CD4-positive, alpha-beta T cell treated with Interleukin-15 for 4 hours (primary cell): ENCODE results near the gene EBPL.
"Not testable (repeated sequence)": the region's sequence is repeated elsewhere in the genome, so short reads cannot be mapped to it uniquely, and the experiment has no call there.

Source experiments
- DNase-seq: peaks from one replicate; pipeline ENCODE4 v3.0.0-alpha.2; 2020; ENCODE audit warnings: low spot score

EBPL gene

DNA sequence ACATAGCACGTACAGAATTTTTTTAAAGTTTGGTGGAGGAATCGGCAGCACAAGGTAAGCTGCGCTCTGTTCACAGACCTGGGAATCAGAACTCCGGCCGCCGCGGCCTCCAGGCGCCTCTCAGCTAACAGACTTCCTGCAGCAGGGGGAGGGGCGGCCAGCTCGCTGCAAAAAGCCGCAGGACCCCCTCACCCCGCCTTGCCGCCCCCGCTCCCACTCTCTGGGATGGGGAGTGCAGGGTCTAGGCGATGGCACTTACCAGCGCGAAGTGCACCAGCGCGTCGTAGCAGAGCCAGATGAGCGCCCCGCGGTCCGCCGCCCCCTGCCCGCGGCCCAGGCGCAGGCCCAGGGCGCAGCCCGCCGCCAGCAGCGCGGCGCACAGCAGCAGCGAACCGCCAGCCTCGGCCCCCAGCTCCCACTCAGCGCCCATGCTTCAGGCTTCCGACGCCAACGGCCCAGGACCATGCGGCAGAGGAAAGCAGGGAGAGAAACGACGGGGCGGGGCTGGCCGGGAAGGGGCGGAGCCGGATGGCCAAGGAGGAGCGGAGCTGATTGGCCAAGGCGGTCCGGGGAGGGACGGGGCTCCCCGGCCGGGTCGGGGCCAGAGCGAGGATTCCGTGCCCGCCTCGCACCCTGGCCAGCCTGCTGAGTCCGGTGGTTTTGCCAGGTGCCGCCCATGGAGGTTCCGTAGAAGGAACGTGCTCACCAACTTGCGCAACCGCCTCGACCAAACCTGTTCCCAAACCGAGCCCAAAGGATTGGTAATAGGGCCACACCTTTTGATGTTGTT, at the start of gene EBPL:
TSS of gene EBPL (minus strand) at position 492 of the 790 bp plus-strand sequence. CDS start at position 430, 62 bp downstream.
- peak; percentile 81 for DNase-seq

- DNase-seq: no peak
Observed at GRCh38 chr13:49740870-49741269, 49.6 kb upstream of the EBPL start.

- no peak for DNase-seq
Observed at GRCh38 chr13:49739498-49740187, 48.4 kb upstream of the EBPL start.

- DNase-seq: no peak
Observed at GRCh38 chr13:49733181-49733951, 42.1 kb upstream of the EBPL start.

- no peak for DNase-seq
Observed at GRCh38 chr13:49731766-49732165, 40.5 kb upstream of the EBPL start.

GRCh38 chr13:49716615-49717014, 25.3 kb upstream of the EBPL start:
- no peak for DNase-seq

DNA sequence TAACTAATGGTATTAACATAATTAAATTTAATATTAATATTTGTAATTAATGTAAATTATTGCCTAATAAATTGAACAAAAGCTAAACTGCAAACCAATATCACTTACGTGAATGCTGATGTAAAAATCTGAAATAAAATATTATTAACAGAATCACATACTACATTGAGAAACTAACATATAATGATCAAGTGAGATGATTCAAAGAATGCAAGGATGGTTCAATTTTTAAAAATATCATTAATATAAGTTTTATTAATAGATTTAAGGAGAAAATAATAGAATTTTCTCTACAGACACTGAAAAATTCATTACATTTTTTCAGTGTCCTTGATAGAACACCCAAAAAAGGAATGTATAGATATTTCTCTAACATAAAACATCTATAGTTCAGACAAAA, 23.5 kb upstream of the EBPL start:
- DNase-seq: no peak

DNA sequence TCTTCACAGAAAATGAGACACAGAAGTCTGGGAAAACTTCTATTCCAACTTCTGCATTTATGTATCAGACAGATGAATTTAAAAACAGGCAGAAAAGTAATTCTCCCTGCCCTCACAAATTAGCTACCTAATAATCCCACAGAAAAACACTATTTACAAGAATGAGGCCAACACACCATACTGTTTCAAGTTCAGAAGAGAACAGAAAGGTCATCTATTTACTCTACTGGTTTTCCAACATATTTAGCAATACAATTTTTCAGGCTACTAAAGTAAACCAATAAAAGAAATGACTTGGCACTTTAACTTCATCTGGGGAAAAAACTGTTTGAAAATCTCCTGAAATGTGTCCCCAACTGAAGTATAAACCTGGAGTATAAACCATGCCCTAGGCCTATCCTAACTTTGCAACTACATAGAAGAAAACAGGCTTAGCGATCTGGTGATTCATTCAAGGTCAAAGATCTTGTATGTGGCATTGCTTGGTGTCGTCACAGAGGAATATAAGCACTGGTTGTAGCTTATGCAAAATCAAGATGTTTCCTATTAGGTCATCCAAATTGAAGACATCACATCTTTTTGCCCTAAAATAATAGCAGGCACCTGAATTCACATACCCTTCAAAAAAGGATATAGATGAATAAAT, 20.1 kb upstream of the EBPL start:
- no peak for DNase-seq

DNA sequence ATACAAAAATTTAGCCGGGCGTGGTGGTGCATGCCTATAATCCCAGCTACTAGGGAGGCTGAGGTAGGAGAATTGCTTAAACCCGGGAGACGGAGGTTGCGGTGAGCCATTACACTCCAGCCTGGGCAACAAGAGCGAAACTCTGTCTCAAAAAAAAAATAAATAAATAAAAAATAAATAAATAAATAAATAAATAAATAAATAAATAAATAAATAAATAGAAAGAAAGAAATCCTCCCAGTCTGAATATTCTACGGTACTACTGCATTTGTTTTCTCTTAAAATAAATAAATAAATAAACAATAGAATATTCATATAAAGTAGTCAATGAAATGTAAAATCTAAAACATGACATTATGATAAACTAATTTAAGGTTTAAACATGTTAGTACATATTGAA, 13.0 kb upstream of the EBPL start:
- DNase-seq: not testable (repeated sequence)

DNA sequence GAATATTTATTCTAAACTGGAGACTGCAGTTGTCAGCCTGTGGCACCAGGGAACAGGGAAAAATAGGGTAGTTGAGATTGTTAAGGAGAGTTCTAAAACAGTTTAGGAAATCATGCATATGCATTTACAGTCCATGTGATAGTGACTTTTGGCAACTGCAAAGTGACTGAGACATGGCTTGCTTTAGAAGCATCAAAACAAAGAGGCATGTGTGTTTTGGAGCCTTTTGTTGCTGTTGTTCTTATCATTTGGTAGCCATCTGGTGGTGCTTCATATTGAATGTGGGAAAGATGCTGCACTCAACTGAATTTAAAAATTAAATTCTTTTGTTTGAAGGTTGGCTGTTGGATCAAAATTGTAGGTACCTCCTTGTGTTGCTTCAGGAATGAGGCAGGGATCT, 10.2 kb upstream of the EBPL start:
- no peak for DNase-seq

- no peak for DNase-seq
Observed at GRCh38 chr13:49697468-49697867, 6.2 kb upstream of the EBPL start.

GRCh38 chr13:49694446-49694845, 3.2 kb upstream of the EBPL start:
- no peak for DNase-seq

DNA sequence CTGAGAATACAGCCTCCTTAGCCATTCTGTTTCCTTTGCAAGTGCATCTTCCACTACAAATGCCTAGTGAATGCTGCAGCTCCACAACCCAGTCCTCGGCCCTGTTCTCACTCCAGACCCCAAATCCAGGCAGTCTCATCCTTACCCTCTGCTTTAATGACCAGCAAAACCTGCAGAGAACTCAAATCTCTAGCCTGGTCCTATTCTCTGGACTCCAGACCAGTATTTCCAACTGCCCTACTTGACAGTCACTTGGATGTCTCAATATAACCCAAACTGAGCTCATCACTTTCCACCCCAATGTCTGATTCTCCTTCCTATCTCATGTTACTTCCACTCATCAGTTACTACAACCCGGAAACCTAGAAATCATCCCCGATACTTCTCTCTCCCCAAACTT, 2.6 kb upstream of the EBPL start:
- DNase-seq: no peak

DNA sequence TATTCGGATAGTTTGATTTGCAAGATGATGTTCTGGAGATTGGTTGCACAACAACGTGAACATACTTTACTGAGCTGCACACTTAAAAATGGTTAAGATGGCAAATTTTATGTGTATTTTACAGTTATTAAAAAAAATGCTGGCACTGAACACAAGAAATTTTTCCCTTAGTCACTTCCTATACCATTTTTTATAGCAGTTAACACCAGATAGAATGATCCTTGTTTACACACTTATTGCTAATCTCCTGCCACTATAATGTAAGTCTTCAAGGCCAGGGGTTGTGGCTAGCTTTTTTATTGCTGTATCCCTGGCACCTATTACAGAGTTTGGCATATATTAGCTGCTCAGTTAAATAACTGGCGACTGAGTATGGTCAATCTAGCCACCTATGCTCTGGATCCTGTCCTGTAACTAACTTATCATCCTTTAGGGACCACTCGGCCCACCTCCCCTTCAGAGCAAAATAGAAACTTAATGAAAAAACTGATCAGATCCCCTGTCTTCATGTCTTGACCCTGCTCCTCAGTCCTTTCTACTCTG, 2.0 kb upstream of the EBPL start:
- DNase-seq: no peak

GRCh38 chr13:49690133-49690994, 922 bp downstream of the EBPL start:
- no peak for DNase-seq

DNA sequence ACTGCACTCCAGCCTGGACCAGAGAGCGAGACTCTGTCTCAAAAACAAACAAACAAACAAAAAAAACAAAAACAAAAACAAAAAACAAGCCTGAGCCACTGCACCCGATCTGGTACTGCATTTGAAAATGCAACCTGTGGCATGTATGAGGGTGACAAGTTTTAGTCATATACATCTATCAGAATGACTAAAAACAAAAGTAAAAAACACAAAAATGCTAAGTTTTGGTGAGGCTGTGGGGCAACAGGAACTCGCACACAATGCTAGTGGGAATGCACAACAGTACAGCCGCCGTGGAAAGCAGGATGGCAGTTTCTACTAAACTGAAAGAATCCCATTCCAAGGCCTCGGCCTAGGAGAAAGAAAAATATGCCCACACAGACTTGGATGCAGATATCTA, 7.8 kb downstream of the EBPL start:
- no peak for DNase-seq

- DNase-seq: no peak
Observed at GRCh38 chr13:49681842-49682435, 9.3 kb downstream of the EBPL start.

GRCh38 chr13:49679246-49679645, 12.0 kb downstream of the EBPL start:
- no peak for DNase-seq

DNA sequence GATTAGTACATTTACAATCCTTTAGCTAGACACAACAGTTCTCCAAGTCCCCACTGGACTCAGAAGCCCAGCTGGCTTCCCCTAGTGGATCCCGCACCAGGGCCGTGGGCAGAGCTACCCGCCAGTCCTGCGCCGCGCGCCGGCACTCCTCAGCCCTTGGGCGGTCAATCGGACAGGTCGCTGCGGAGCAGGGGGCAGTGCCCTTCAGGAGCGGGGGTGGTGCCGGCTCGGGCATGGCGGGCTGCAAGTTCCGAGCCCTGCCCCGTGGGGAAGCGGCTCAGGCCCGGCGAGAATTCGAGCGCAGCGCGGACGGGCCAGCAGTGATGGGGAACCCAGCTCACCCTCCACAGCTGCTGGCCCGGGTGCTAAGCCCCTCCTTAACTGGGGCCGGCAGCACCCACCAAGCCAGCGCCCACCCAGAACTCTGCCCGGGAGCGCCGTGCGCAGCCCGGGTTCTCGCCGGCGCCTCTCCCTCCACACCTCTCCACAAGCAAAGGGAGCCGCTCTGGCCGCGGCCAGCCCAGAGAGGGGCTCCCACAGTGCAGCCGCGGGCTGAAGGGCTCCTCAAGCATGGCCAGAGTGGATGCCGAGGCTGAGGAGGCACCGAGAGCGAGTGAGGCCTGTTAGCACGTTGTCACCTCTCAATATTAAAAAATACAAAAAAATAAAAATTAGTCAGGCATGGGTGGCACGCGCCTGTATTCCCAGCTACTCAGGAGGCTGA, 12.9 kb downstream of the EBPL start:
- no peak for DNase-seq
